SU-DHL-6 (cell line): ENCODE results near the gene TAS2R38.

Experiments
- EZH2phosphoT487 ChIP-seq: fragments of 200-600 bp; sonication (generic), shearing (Covaris generic); conservative IDR thresholded peaks from 2 replicates; pipeline ENCODE4 v1.6.1; 2018; ENCODE audit warnings: mild to moderate bottlenecking, antibody characterized with exemption, low read length, moderate library complexity, mixed read lengths
- TF ChIP-seq, protein P1 (sequence below): fragments of 200-600 bp; sonication (generic); IDR thresholded peaks from one replicate; pipeline ENCODE4 v1.5.1; 2017; ENCODE audit warnings: antibody characterized with exemption, mild to moderate bottlenecking, low read length, moderate library complexity; ENCODE audit not compliant: insufficient read depth, poor library complexity, severe bottlenecking

DNA sequence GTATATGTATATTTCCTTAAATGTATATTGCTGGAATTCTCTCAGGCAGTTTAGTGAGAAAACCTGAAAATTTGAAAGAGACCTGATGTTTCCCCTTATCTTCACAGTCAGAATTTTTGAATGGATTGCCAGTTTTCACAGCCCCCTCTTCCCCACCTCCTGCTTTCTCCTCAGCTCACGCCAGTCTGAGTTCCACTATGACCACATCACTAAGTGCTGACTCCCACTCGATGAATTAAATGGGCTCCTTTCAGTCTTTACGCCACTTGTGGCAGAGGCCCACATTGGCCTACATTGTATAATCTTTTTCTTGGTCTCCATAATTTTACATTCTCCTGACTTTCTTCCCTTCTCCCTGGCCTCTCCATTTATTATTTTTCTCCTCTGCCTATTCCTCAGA lies 23.7 kb downstream of the TAS2R38 start:
- TF ChIP-seq, protein P1, sequence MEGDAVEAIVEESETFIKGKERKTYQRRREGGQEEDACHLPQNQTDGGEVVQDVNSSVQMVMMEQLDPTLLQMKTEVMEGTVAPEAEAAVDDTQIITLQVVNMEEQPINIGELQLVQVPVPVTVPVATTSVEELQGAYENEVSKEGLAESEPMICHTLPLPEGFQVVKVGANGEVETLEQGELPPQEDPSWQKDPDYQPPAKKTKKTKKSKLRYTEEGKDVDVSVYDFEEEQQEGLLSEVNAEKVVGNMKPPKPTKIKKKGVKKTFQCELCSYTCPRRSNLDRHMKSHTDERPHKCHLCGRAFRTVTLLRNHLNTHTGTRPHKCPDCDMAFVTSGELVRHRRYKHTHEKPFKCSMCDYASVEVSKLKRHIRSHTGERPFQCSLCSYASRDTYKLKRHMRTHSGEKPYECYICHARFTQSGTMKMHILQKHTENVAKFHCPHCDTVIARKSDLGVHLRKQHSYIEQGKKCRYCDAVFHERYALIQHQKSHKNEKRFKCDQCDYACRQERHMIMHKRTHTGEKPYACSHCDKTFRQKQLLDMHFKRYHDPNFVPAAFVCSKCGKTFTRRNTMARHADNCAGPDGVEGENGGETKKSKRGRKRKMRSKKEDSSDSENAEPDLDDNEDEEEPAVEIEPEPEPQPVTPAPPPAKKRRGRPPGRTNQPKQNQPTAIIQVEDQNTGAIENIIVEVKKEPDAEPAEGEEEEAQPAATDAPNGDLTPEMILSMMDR = no peak
- no peak for TF ChIP-seq EZH2phosphoT487
